CD4-positive, alpha-beta T cell treated with Interleukin-17A for 4 hours (primary cell): Measurements from ENCODE around the gene CDK5RAP3.

Source experiments
- DNase-seq: peaks from one replicate; pipeline ENCODE4 v3.0.0-alpha.2; 2020; ENCODE audit warnings: mixed read lengths

The CDK5RAP3 gene

GRCh38 chr17:48026502-48027321 is 55.8 kb downstream of the CDK5RAP3 start:
- DNase-seq, result peak; percentile 78

- no peak for DNase-seq
Measured at GRCh38 chr17:48027322-48027981, 56.5 kb downstream of the CDK5RAP3 start.

GRCh38 chr17:48028736-48029135 is 57.8 kb downstream of the CDK5RAP3 start:
- DNase-seq, result no peak

GRCh38 chr17:48030531-48030930 is 59.6 kb downstream of the CDK5RAP3 start:
- DNase-seq, result no peak
